Measurements from ENCODE around the gene FGD2.

Gene FGD2

DNA sequence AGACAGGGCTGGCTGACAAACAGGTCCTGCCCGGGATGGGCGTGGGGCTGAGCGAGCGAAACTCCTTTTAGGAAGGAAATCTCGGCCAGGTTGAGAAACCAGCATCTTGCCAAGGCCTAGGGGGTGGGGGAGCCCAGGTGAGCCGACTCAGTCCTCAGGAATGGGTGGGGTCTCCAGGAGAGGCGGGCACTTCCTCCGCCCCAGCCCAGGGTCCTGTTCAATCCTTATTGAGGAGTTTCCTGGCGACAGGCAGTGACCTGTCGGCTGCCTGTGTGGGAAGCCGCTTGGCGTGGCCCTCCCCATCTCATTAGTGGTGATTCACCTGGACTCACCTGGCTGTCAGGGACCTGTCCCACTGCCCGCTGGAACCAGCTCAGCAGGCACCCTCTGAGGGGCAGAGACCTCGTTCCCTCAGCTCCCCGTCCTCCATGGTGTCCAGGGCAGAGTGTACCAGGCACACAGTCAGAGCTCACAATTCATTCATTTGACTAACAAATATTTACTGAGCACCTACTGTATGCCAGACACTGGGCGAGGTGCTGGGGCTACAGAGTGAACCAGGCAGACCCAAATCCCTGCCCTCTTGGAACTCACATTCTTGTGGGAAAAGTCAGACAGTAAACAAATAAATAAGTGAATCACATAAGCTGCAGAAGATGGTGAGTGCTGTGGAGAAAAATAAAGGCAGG lies 51.1 kb downstream of the FGD2 start:
- Histone ChIP-seq H3K9me3 (ENCODE audit: insufficient read depth, low read depth, low read length) (no peaks in the 10 kb centered on the region), H3K79me2 (ENCODE audit: insufficient read depth, low read length) (no peaks in the 10 kb centered on the region), H4K20me1 (ENCODE audit: insufficient read depth, low read length, poor library complexity, severe bottlenecking) (no peaks in the 10 kb centered on the region), H3F3A (ENCODE audit: low read depth) (no peaks in the 10 kb centered on the region), H3K9ac (ENCODE audit: low read depth, low read length, poor library complexity, severe bottlenecking) (no peak overlapping the region), H3K27me3 (ENCODE audit: insufficient read depth, low read length, poor library complexity, severe bottlenecking) (no peaks in the 10 kb centered on the region), H3K4me3 (ENCODE audit: low read length, poor library complexity, severe bottlenecking) (no peak overlapping the region), H2AFZ (ENCODE audit: low read length) (no peak overlapping the region), H3K4me2 (ENCODE audit: low read depth, low read length, poor library complexity, severe bottlenecking) (no peak overlapping the region), H3K36me3 (ENCODE audit: insufficient read depth, low read length) (no peaks in the 10 kb centered on the region), H3K9me2 (replicated peaks; ENCODE audit: low read depth, low read length) (no peaks in the 10 kb centered on the region), H3K4me1 (ENCODE audit: insufficient read depth, low read length, poor library complexity, severe bottlenecking) (peaks cover 7% of the 10 kb centered on the region)
- TF ChIP-seq, protein P1, sequence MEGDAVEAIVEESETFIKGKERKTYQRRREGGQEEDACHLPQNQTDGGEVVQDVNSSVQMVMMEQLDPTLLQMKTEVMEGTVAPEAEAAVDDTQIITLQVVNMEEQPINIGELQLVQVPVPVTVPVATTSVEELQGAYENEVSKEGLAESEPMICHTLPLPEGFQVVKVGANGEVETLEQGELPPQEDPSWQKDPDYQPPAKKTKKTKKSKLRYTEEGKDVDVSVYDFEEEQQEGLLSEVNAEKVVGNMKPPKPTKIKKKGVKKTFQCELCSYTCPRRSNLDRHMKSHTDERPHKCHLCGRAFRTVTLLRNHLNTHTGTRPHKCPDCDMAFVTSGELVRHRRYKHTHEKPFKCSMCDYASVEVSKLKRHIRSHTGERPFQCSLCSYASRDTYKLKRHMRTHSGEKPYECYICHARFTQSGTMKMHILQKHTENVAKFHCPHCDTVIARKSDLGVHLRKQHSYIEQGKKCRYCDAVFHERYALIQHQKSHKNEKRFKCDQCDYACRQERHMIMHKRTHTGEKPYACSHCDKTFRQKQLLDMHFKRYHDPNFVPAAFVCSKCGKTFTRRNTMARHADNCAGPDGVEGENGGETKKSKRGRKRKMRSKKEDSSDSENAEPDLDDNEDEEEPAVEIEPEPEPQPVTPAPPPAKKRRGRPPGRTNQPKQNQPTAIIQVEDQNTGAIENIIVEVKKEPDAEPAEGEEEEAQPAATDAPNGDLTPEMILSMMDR (conservative IDR thresholded peaks at IDR 0.05; ENCODE audit: low read length) = no peak
- TF ChIP-seq EZH2phosphoT487 (IDR thresholded peaks at IDR 0.05; ENCODE audit: borderline replicate concordance) = no peak

DNA sequence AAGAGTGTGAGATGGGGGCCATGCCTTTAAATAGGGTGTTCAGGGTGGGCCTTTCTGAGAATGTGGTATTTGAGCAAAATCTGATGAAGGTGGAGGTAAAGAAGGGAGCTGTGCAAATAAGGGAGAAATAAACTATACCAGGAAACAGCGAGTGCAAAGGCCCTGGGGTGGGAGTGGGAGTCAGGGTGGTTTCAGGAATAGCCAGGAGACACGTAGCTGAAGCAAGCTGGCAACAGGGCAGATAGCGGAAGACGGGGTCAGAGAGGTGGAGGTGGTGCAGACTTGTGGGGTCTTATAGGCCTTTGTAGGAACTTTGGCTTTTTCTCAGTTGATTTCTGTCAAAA lies 51.6 kb downstream of the FGD2 start:
- Histone ChIP-seq H4K20me1 (ENCODE audit: insufficient read depth, low read length, poor library complexity, severe bottlenecking) (no peaks in the 10 kb centered on the region), H3K79me2 (ENCODE audit: insufficient read depth, low read length) (no peaks in the 10 kb centered on the region), H3K9ac (ENCODE audit: low read depth, low read length, poor library complexity, severe bottlenecking) (no peak overlapping the region), H3K9me3 (ENCODE audit: insufficient read depth, low read depth, low read length) (no peaks in the 10 kb centered on the region), H3F3A (ENCODE audit: low read depth) (no peaks in the 10 kb centered on the region), H3K36me3 (ENCODE audit: insufficient read depth, low read length) (no peaks in the 10 kb centered on the region), H2AFZ (ENCODE audit: low read length) (no peak overlapping the region), H3K4me1 (ENCODE audit: insufficient read depth, low read length, poor library complexity, severe bottlenecking) (peaks cover 2% of the 10 kb centered on the region), H3K4me2 (ENCODE audit: low read depth, low read length, poor library complexity, severe bottlenecking) (no peak overlapping the region), H3K27me3 (ENCODE audit: insufficient read depth, low read length, poor library complexity, severe bottlenecking) (no peaks in the 10 kb centered on the region), H3K9me2 (replicated peaks; ENCODE audit: low read depth, low read length) (no peaks in the 10 kb centered on the region), H3K4me3 (ENCODE audit: low read length, poor library complexity, severe bottlenecking) (no peak overlapping the region)
- TF ChIP-seq, protein P1 (conservative IDR thresholded peaks at IDR 0.05; ENCODE audit: low read length) = no peak
- no peak for TF ChIP-seq EZH2phosphoT487 (IDR thresholded peaks at IDR 0.05; ENCODE audit: borderline replicate concordance)

DNA sequence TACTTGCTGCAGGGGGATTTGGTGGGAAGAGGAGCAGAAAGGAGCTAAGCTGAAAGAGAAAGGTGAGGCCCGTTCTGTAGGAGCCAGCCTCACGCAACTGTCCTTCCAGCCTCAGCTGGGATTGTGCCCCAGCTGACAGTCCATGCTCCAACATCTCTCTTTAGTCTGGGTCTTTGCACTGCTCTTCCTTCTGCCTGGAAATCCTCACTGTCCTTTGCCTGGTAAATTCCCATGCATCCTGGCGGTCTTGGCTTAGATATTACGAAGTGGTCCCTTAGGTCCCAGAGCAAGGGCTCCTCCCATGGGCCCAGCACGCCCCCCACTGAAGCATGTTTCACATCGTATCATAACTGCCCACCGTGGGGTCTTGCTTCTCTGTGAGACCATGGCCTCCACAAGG lies 52.2 kb downstream of the FGD2 start:
- Histone ChIP-seq H3K36me3 (ENCODE audit: insufficient read depth, low read length) (no peaks in the 10 kb centered on the region), H3K4me2 (ENCODE audit: low read depth, low read length, poor library complexity, severe bottlenecking) (no peak overlapping the region), H3K9ac (ENCODE audit: low read depth, low read length, poor library complexity, severe bottlenecking) (no peak overlapping the region), H4K20me1 (ENCODE audit: insufficient read depth, low read length, poor library complexity, severe bottlenecking) (no peaks in the 10 kb centered on the region), H3K4me1 (ENCODE audit: insufficient read depth, low read length, poor library complexity, severe bottlenecking) (no peaks in the 10 kb centered on the region), H3K9me2 (replicated peaks; ENCODE audit: low read depth, low read length) (no peaks in the 10 kb centered on the region), H3K79me2 (ENCODE audit: insufficient read depth, low read length) (no peaks in the 10 kb centered on the region), H3F3A (ENCODE audit: low read depth) (no peaks in the 10 kb centered on the region), H3K4me3 (ENCODE audit: low read length, poor library complexity, severe bottlenecking) (no peak overlapping the region), H2AFZ (ENCODE audit: low read length) (no peak overlapping the region), H3K9me3 (ENCODE audit: insufficient read depth, low read depth, low read length) (no peaks in the 10 kb centered on the region), H3K27me3 (ENCODE audit: insufficient read depth, low read length, poor library complexity, severe bottlenecking) (no peaks in the 10 kb centered on the region)
- no peak for TF ChIP-seq EZH2phosphoT487 (IDR thresholded peaks at IDR 0.05; ENCODE audit: borderline replicate concordance)
- TF ChIP-seq, protein P1 (conservative IDR thresholded peaks at IDR 0.05; ENCODE audit: low read length) = no peak

Data from Loucy (cell line).